ENCODE data around the gene SNRNP70. TPM values are rescaled to one million over a fixed set of nuclear protein-coding genes. Genes with fewer than 3 reads are reported as not detected.
A peak's percentile ranks its signal among the peaks of the same experiment; 100 is the strongest.

The SNRNP70 gene
- total and polyA plus RNA-seq, 2 donors (not counting 1 experiment from before 2014, with no cell fraction given), result 72.2 to 142 TPM

- Histone ChIP-seq H3K27me3 (ENCODE audit: control insufficient read depth, insufficient read depth, low read length) (no peaks in the 10 kb centered on the region), H3K9me3 (ENCODE audit: control insufficient read depth, insufficient read depth, low read depth, low read length) (no peaks in the 10 kb centered on the region), H3K27ac (ENCODE audit: insufficient read depth, low read length) (no peak overlapping the region), H3K4me1 (ENCODE audit: control insufficient read depth, extremely low read depth, insufficient read depth, low read length) (peaks cover 3% of the 10 kb centered on the region), H3K9ac (ENCODE audit: insufficient read depth, low read length) (no peak overlapping the region), H4K20me1 (ENCODE audit: control insufficient read depth, extremely low read depth, insufficient read depth, low read length) (no peaks in the 10 kb centered on the region), H3K4me3 (replicated peaks in 1 of 4; ENCODE audit: control extremely low read depth in 1 of 4, insufficient read depth in 1 of 4, low read depth in 3 of 4, low read length in 4 of 4) (no peak overlapping the region), H2AFZ (ENCODE audit: low read length) (no peak overlapping the region), H3K79me2 (ENCODE audit: control insufficient read depth, insufficient read depth, low read length) (no peaks in the 10 kb centered on the region), H3K4me2 (ENCODE audit: extremely low read depth, insufficient read depth, low read length) (no peak overlapping the region), H3K36me3 (ENCODE audit: control insufficient read depth, insufficient read depth, low read length) (peaks cover 21% of the 10 kb centered on the region)
- TF ChIP-seq CTCF (conservative IDR thresholded peaks at IDR 0.05 in 1 of 2, IDR thresholded peaks at IDR 0.05 in 1 of 2; ENCODE audit: low read depth in 1 of 2, low read length in 2 of 2) (no peak), EZH2 (IDR thresholded peaks at IDR 0.05; ENCODE audit: low read length, missing control alignments) (no peak)
- no peak for DNase-seq (ENCODE audit: low read depth in 2 of 2)
Measured at GRCh38 chr19:49111218-49111998, 26.2 kb downstream of the SNRNP70 start.

GRCh38 chr19:49113762-49114629 is 28.7 kb downstream of the SNRNP70 start, which contains the start of gene LIN7B:
LIN7B (plus strand) TSS chr19:49114370; CDS start chr19:49114405, 35 bp downstream.
- TF ChIP-seq CTCF (conservative IDR thresholded peaks at IDR 0.05 in 1 of 2, IDR thresholded peaks at IDR 0.05 in 1 of 2; ENCODE audit: low read depth in 1 of 2, low read length in 2 of 2), result no peak
- no peak for TF ChIP-seq EZH2 (IDR thresholded peaks at IDR 0.05; ENCODE audit: low read length, missing control alignments)
- peak within 1 kb of the TSS; percentile 89 for H3K4me2 ChIP-seq (ENCODE audit: extremely low read depth, insufficient read depth, low read length)
- H4K20me1 ChIP-seq (ENCODE audit: control insufficient read depth, extremely low read depth, insufficient read depth, low read length), result no peaks in the 10 kb centered on the region
- DNase-seq (ENCODE audit: low read depth in 2 of 2), result peak; percentile 43 to 49
- H3K4me1 ChIP-seq (ENCODE audit: control insufficient read depth, extremely low read depth, insufficient read depth, low read length), result peaks cover 6% of the 10 kb centered on the region
- peak within 1 kb of the TSS; percentile 18 for H3K27ac ChIP-seq (ENCODE audit: insufficient read depth, low read length)
- H3K36me3 ChIP-seq (ENCODE audit: control insufficient read depth, insufficient read depth, low read length), result peaks cover 2% of the 10 kb centered on the region
- H3K27me3 ChIP-seq (ENCODE audit: control insufficient read depth, insufficient read depth, low read length), result no peaks in the 10 kb centered on the region
- no peaks in the 10 kb centered on the region for H3K79me2 ChIP-seq (ENCODE audit: control insufficient read depth, insufficient read depth, low read length)
- peak within 1 kb of the TSS; percentile 78 for H2AFZ ChIP-seq (ENCODE audit: low read length)
- H3K9ac ChIP-seq (ENCODE audit: insufficient read depth, low read length), result peak within 1 kb of the TSS; percentile 58
- H3K9me3 ChIP-seq (ENCODE audit: control insufficient read depth, insufficient read depth, low read depth, low read length), result no peaks in the 10 kb centered on the region
- peak within 1 kb of the TSS; percentile 57 to 70 (median 65) for H3K4me3 ChIP-seq (replicated peaks in 1 of 4; ENCODE audit: control extremely low read depth in 1 of 4, insufficient read depth in 1 of 4, low read depth in 3 of 4, low read length in 4 of 4)
